Measurements from ENCODE around the gene LANCL3. TPM values are rescaled to one million over a fixed set of nuclear protein-coding genes. Genes with fewer than 3 reads are reported as not detected.

LANCL3 gene
- total RNA-seq, 1 experiment from 2014 or later = 0.26 TPM

GRCh38 chrX:37679888-37680287 lies 108.4 kb downstream of the LANCL3 start:
- no peaks in the 10 kb centered on the region for H3K9me3 ChIP-seq (ENCODE audit: control insufficient read depth, low read depth, low read length)
- H3K9me3 Mint-ChIP-seq = peaks cover 40 to 43% of the 10 kb centered on the region in 2 experiments
- H3K23me2 ChIP-seq (ENCODE audit: insufficient read length, low read depth, low read length, poor library complexity, severe bottlenecking) = no peaks in the 10 kb centered on the region
- H2BK5ac ChIP-seq (ENCODE audit: insufficient read length, low read length) = no peak overlapping the region
- H3K4me1 ChIP-seq (ENCODE audit: insufficient read depth, low read length) = no peaks in the 10 kb centered on the region; the same call in 1 of the 2 replicates
- no peak overlapping the region for H3K14ac ChIP-seq (ENCODE audit: insufficient read depth, low read length)
- H3T11ph ChIP-seq (ENCODE audit: low read length) = no peak overlapping the region
- H2BK120ac ChIP-seq (ENCODE audit: low read depth, low read length, poor library complexity, severe bottlenecking) = no peak overlapping the region
- no peak overlapping the region for H3K4me2 ChIP-seq (ENCODE audit: insufficient read depth, insufficient read length, low read length)
- no peak overlapping the region for H3K18ac ChIP-seq (ENCODE audit: insufficient read length, low read depth, low read length)
- TF ChIP-seq CTCF (conservative IDR thresholded peaks at IDR 0.05) = no peak
- H4K8ac ChIP-seq (replicated peaks; ENCODE audit: insufficient read length, low read depth, low read length) = no peak overlapping the region
- H3K4me1 Mint-ChIP-seq = peaks cover 7 to 11% of the 10 kb centered on the region in 2 experiments; a peak in 3 of 4 replicates
- H3K27me3 Mint-ChIP-seq (ENCODE audit: low read depth) = no peaks in the 10 kb centered on the region; the same call in 1 of the 2 replicates
- no peak overlapping the region for H3K56ac ChIP-seq (ENCODE audit: insufficient read length, low read depth, low read length)
- no peaks in the 10 kb centered on the region for H3K36me3 Mint-ChIP-seq (ENCODE audit: insufficient read depth in 1 of 3, low read depth in 3 of 3)
- no peak overlapping the region for H3K9ac ChIP-seq (ENCODE audit: extremely low read depth, insufficient read length, low read length)
- H3K79me1 ChIP-seq (ENCODE audit: insufficient read depth, low read depth, low read length, poor library complexity, severe bottlenecking) = no peaks in the 10 kb centered on the region
- no peak overlapping the region for H3K4me3 Mint-ChIP-seq
- no peak overlapping the region for H3K27ac ChIP-seq (ENCODE audit: insufficient read length, low read depth, low read length)
- no peaks in the 10 kb centered on the region for H4K20me1 ChIP-seq (ENCODE audit: control insufficient read depth, insufficient read depth, insufficient read length)
- H3K23ac ChIP-seq (ENCODE audit: insufficient read length, low read depth, low read length) = no peak overlapping the region
- no peak overlapping the region for H3K4ac ChIP-seq (ENCODE audit: low read depth, low read length)
- no peak overlapping the region for H4K91ac ChIP-seq (ENCODE audit: insufficient read length, low read depth, low read length)
- H3K27ac Mint-ChIP-seq = no peak overlapping the region
- no peak for DNase-seq
- H4K5ac ChIP-seq (ENCODE audit: insufficient read length, low read depth, low read length) = no peak overlapping the region
- H2AK5ac ChIP-seq (ENCODE audit: insufficient read length, low read length) = no peak overlapping the region
- H2BK12ac ChIP-seq (ENCODE audit: insufficient read length, low read depth, low read length) = no peak overlapping the region
- H2AFZ ChIP-seq (ENCODE audit: low read length) = no peak overlapping the region
- H2BK15ac ChIP-seq (ENCODE audit: low read depth, low read length) = no peak overlapping the region
- WGBS (ENCODE audit: extremely low coverage, insufficient read length, low lambda C conversion rate) = no CpG with 5 or more reads among the region's 1 CpG
- no peaks in the 10 kb centered on the region for H3K79me2 ChIP-seq (ENCODE audit: insufficient read depth, low read length)
- H2BK20ac ChIP-seq (ENCODE audit: low read depth, low read length, poor library complexity, severe bottlenecking) = no peak overlapping the region
- no peaks in the 10 kb centered on the region; the same call in 1 of the 2 replicates for H3K27me3 ChIP-seq (ENCODE audit: insufficient read depth, low read length)
